NCI-H2029 (cell line): ENCODE data around the gene CTU1.

Experiments used
- DNase-seq: peaks from one replicate; lab custom pipeline; 2025; lab: John Stamatoyannopoulos, UW

The CTU1 gene

DNA sequence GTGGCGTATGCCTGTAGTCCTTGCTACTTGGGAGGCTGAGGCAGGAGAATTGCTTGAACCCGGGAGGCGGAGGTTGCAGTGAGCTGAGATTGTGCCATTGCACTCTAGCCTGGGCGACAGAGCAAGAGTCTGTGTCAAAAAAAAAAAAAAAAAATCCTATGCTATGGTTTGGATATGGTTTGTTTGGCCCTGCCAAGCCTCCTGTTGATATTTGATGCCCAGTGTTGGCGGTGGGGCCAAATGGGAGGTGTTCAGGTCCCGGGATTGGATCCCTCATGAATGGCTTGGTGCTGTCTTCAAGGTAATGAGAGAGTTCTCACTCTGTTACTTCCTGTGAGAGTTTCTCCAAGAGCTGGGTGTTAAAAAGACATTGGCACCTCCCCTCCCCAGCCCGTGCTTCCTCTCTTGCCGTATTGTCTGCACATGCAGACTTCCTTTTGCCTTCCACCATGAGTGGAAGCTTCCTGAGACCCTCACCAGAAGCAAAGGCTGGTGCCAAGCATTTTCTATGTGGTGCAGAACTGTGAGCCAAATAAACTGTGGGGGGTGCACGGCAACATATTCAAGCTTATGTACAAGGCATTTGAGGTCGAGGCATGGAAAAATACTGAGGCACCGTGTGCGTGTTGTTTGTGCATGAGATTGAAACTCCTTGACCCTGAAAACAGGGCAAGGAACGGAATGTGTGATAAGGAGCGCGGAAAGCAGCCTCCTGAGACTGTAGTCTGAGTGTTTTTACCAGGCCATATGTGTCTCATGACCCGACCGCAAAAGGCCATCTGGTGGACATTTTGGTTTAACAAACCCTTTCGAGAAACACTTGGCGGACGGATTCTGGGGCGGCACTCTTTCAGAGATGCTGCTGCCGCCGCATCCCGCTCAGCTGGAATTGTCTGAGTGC is 23.8 kb upstream of the CTU1 start:
- DNase-seq = no peak

DNA sequence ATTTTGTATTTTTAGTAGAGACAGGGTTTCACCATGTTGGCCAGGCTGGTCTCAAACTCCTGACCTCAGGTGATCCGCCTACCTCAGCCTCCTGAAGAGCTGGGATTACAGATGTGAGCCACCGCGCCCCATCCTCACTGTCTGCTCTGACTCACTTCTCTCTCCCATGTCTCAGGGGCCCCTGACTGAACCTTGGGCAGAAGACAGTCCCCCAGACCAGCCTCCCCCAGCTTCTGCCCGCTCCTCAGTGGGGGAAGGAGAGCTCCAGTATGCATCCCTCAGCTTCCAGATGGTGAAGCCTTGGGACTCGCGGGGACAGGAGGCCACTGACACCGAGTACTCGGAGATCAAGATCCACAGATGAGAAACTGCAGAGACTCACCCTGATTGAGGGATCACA is 21.5 kb upstream of the CTU1 start:
- no peak for DNase-seq

DNA sequence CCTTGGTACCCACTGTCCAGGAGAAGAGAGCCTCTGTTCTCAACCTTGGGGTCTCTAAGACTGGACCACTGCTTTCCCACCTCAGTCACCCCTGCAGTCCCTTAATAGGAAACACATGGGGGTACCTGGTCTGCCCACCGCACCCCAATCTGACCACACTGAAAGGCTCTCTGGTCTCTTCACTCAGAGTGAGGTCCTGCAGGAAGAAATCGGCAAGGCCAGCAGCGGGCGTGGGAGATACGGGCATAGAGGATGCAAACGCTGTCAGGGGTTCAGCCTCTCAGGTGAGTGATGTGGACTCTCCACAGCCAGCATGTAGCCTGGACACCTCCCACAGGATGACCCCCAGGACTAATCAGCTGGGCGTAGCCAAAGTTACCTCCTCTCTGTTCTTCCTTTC is 20.0 kb upstream of the CTU1 start:
- DNase-seq = no peak

DNA sequence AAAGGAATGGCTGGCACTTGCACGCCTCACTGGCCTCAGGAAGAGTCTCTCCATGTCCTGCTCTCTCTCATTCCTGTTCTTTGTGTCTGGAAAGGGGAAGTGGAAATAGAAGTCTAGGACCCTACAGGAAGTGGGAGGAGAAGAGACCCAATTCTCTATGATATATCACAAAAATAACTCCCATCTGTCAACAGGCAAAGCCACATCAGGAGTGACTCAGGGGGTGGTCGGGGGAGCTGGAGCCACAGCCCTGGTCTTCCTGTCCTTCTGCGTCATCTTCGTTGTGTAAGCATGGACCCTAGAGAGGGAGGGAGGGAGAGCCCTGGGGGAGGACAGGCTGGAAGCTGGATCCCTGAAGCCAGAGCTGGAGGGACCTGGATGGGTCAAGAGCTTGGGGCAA is 19.5 kb upstream of the CTU1 start:
- no peak for DNase-seq

DNA sequence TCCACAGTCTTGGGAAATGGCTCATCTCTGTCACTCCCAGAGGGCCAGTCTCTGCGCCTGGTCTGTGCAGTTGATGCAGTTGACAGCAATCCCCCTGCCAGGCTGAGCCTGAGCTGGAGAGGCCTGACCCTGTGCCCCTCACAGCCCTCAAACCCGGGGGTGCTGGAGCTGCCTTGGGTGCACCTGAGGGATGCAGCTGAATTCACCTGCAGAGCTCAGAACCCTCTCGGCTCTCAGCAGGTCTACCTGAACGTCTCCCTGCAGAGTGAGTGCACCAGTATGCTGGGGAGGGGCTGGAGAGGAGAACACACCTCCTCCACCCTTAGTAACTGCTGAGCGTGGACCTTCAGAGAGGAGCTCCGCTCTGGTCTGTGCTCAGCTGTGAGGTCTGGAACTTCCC is 18.8 kb upstream of the CTU1 start:
- DNase-seq = no peak

DNA sequence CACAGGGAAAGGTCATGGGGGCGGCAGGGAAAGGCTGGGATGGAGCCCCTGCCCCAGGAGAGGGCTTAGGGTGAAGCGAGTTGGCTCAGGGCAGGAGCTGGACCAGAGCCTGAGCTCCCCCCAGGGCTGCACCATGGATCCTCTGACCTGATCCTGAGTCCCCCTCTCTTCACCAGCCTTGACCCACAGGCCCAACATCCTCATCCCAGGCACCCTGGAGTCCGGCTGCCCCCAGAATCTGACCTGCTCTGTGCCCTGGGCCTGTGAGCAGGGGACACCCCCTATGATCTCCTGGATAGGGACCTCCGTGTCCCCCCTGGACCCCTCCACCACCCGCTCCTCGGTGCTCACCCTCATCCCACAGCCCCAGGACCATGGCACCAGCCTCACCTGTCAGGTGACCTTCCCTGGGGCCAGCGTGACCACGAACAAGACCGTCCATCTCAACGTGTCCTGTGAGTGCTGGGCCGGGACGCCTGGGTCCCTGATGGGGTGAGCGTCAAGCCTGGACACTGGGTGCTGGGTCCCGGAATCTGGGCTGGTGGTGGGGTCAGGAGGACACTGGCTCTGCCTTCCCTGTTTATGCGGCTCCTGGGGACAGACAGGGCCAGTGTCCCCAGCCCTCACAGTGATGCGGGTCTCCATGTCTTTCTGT is 17.3 kb upstream of the CTU1 start:
- no peak for DNase-seq

DNA sequence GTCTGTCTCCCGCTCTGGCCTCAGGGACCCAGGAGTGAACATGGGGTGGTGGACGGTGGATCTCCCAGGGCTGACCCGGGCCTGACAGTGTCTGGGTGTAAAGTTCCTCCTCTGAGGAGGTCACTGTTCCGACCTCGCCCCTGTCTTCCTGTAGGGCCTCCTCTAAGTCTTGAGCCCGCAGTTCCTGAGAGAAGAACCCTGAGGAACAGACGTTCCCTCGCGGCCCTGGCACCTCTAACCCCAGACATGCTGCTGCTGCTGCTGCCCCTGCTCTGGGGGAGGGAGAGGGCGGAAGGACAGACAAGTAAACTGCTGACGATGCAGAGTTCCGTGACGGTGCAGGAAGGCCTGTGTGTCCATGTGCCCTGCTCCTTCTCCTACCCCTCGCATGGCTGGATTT is 16.5 kb upstream of the CTU1 start, which contains the start of gene SIGLEC9:
SIGLEC9 (plus strand) TSS at position 178 of the 400 bp plus-strand sequence; CDS start at position 247, 69 bp downstream.
- no peak for DNase-seq

DNA sequence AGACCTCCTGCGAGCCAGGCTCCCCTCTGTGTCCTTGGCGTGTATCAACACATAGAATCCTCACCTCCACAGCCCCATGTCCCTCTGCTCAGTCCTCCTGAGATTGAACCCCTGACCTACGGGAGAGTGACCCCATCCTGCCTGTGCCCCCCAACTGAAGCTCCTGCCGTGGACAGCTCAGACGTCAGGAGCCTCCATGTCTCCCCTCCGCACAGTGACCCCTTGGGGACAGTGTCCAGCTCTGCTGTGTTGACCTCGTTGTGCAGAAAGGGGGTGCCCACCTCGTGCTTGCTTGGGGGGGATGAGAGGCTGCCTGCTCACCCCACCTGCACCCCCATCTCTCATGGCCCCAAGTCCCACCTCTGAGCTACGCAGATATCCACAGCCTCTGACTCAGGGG is 16.0 kb upstream of the CTU1 start:
- DNase-seq = no peak

DNA sequence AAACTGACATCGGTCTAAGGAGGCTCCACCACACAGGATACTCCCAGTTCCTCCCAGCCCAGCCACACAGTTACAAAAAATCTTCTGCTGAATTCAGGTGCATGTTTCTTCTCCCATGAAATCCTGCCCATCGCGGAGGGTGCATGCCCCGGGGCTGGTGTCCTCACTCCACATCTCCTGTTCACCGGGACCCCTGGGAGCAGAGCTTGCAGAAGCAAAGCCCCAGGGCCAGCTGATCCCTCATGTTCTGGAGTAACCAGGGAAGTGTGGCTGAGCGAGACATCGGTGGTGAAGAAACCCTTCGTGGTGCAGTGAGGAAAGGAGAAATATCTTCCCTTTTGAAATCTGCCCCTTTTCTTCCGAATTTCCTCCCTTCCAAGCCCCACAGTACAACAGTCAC is 15.6 kb upstream of the CTU1 start:
- no peak for DNase-seq

DNA sequence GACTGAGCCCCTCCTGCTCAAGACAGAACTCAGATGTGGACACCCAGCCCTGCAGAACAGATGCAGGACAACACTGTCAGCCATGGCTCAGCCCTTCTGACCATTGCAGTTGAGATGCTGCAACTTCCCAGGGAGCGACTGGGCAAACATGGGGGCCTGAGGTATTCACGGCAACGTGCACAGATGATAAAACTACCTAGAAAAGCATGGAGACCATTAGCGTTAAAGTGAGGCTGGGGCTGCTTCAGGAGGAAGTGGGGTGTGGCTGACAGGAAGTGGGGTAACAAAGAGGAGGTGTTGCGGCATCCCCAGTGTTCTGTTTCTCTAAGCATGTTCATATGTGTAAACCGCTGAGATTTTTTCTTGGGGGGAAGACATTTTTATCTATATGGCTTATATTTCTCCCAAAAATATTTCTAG is 15.2 kb upstream of the CTU1 start:
- no peak for DNase-seq

DNA sequence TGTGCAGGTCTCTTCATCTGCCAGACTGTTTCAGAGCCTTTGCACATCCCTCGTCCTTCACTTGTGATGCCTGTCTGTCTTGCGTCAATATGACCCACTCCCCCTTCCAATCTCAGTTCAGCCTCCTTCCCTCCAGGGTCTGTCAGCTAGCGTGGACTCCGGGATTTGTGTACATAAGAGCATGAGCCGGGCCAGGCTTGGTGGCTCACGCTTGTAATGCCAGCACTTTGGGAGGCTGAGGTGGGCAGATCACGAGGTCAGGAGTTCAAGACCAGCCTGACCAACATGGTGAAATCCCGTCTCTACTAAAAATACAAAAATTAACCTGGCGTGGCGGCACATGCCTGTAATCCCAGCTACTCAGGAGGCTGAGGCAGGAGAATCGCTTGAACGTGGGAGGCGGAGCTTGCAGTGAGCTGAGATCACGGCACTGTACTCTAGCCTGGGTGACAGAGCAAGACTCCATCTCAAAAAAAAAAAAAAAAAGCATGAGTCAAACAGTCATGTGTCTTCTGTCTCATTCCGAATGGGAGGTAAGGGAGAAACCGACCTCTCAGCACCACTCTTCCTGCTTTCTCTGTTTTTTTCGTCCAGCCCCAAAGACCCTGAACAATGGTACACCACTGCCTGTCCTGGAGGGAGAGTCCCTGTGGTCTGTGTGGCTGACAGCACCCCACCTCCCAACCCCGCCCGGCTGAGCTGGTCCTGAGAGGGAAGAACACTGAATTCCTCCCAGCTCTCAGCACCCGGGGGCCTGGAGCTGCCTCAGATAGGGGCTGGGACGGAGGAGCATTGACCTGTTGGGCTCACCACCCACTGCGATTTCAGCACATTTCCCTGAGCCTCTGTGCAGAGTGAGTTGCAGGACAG is 14.1 kb upstream of the CTU1 start:
- no peak for DNase-seq

DNA sequence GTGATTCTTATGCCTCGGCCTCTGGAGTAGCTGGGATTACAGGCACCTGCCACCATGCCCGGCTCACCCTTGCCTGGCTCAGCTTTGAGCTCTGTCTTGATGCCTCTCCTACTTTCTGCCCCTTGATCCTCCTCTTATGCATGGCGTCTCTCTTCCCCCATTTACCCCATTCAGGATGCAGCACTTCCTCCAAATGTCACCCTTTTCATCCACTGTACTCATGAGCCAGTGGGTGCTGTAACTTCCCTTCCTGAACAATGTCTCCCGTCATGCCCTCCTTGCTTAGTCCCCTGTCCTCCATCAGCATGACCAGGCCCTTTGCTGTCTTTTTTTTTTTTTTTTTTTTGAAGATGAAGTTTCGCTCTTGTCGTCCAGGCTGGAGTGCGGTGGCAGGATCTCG is 13.0 kb upstream of the CTU1 start:
- no peak for DNase-seq

DNA sequence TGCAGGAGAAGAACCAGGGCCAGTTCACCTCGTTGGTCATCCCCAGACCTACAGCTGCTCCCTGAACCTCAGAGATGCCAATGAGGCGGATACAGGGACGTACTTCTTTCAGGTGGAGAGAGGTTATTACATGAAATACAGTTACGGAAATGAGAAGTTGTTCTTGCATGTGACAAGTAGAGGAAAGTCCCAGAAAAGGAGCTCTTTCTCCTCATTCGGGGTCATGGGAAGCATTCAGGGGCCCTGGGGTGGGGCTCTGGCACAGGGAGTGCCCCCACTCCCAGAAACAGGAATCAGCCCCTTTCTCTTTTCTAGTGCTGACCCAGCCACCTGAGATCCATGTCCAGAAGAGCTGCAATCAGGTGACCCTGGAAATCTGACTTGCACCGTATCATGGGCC is 12.0 kb upstream of the CTU1 start:
- DNase-seq = no peak

DNA sequence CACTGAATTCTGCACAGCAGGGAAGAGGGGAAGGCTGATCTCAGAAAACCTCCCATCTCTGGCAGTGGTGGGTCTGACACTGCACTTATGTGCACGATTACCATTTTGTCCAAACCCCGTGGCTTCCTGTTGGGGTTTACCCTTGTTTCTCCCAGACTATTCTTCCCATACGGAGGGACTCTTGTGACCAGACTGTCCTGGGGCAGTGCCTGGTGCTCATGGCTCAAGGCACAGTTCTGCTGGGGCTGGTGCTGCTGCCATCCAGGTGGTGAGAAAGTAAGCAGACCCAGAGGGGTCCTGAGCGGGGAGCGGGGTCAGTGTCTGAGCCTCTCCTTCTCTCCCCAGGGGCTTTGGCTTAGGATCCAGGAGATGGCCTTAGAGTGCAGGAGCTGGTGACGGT is 11.4 kb upstream of the CTU1 start:
- DNase-seq = no peak

DNA sequence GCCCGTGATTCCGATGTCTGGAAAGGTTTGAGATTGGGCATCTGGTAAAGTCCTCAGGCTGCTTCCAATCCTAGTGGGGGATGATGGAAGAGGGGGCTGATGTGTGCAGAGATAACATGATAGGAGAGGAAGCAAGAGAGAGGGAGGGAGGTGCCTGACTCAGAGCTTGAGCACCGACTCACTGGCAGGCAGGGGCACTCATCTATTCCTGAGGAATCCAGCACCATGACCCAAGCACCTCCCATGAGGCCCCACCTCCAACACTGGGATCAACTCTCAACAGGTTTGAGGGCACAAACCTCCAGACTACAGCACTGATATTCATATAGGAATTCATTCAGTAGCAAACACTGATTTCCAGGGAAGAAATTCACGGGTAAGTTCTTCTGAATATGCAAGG is 10.9 kb upstream of the CTU1 start:
- DNase-seq = no peak

DNA sequence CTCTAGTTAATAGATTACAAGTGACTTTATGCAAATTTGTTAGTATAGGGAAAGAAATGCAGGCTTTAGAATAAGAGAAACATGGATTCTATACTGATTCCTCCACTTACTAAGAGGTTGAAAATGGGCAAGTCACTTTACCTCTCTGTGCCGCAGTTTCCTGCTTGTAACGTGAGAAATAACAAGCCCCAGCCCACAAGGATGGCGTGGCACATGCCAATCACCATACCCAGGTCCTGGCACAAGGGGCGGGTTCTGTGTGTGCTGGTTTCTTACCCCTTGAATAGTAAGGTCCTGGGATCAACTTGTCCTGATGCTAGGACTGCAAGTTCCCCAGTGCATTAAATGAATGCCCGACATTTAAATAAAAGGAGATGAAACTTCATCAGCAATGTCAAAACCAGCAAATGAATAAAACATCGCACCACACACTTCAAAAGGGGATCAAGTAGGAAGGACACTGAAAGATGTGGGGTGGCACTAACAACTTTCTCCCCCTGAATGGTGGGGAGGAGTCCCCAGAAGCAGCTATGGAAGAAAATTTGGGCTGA is 8.6 kb upstream of the CTU1 start:
- no peak for DNase-seq

DNA sequence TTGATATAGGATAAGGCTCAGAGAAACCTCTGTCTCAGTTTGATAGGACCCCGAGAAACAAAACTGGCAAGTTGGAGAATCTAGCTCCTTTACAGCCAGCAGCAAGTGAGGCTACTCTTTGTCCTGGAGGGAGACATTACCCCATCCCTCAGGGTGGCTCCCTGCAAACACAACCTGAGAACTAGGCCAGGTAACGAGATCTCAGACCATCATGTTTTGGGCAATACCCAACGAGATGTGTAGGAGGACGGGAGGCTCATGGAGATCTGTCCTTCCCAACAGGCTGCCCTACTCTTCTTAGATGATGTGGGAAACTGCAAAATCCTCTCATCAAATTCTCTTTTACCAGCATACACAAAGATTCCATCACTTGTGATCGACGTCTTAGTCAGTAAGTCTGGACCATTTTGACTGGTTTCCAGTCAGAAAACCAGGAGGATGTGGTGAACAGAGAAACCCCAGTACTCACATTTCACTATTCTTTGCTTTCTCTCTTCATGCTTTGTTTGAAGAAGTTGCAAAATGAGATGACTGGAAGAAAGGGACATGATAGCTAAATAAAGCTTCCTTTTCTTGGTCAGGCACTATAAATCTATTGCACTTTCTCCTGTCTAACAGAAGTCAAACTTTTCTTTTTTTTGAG is 6.0 kb upstream of the CTU1 start:
- no peak for DNase-seq

DNA sequence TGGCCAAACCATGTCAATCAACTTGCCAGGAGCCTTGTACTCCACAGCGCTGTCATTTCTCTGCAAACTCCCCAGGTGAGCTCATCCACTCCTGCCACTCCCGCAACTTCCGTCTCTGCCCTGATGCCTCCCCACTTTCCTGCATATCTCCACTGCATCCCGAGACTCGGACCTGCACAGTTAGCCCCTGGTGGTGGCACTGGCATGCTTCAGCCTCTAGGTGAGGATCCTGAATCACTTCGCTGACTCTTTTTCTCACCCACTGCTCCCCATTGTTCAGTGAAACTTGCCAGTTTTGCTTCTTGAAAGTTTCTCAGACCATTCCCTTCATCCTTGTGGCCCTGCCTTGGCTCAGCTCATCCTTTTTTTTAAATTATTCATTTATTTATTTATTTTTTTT is 3.4 kb upstream of the CTU1 start:
- no peak for DNase-seq

DNA sequence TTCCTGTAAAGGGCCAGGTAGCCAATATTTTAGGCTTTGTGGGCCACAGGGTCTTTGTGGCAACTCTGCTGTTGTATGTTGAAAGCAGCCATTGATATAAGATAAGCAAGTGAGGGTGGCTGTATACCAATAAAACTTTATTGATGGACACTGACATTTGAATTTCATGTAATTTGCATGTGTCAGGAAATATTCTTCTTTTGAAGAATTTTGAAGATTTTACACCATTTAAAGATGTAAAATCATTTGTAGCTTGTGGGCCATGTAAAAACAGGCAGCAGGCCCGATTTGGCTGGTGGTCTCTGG is 2.4 kb upstream of the CTU1 start:
- DNase-seq = no peak

DNA sequence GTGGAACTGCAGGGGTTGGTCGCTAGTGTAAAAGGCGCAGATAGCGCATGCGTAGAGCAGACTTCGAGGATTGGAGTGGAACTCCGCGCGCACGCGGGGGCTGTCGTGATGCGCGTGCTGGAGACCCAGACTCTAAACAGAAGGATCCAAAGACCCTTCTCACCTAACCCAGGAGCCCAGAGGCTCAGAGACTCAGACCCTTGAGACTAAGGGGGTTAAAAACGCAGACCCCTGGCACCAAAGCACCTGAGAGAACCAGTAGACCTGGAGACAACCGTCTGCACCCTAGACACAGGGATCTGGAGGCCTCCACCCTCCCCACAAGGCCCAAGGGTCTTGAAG is 567 bp upstream of the CTU1 start:
- DNase-seq = no peak

DNA sequence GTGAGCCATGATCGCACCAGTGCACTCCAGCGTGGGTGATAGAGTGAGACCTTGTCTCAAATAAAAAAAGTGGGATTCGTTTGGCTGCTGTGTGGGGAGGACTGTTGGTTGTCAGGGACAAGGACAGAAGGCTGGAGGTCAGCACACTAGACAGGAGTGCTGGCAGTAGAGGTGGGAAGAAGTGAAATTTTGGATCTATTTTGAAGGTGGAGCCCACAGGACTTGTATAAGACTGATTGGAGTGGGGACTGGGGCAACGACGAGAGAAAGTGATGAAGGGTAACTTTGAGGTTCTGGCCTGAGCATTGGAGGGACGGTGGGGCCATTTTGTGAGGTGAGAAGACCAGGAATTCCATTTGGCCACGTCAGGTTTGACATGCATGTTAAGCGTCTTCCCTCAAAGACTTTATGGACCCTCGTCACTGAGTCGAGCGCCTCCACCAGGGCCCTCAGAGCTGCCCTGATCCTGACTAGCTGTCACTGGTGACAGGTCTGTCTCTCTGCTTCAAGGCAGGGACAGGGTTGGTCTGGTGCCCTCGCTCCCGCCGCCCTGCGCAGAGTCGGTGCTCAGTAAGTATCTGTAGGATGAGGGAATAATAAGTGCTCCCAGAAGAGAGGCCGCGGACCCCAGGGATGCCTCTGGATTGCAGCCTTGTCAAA is 673 bp downstream of the CTU1 start:
- DNase-seq = no peak

DNA sequence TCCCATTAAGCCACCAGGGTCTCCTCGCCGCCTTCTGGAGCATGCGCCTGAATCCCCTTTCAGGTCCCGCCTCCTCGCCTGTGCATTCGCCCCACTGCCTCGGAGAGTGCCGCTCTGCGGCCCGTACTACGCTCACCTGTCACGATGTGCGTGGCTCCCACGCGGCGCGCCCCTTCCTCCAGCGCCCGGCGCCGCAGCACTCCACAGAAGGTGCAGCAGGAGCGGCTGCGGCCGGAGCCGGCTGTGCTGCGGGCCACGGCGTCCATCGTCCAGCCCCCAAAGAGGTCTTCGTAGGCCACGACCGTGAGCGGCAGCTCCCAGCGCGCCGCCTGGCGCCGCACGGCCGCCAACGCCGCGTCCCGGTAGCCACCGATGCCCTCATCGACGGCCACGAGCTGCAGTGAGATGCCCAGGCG is 4.3 kb downstream of the CTU1 start:
- DNase-seq = no peak
